HEK293T (cell line): ENCODE results near the gene STXBP5.

Experiments used
- ARNT ChIP-seq: fragments of 450-650 bp; IDR thresholded peaks from 2 replicates; pipeline ENCODE4 v1.6.1; 2017; ENCODE audit warnings: mild to moderate bottlenecking
- BHLHE40 ChIP-seq: fragments of 450-650 bp; IDR thresholded peaks from 2 replicates; pipeline ENCODE4 v1.6.1; 2016; ENCODE audit warnings: mild to moderate bottlenecking, moderate library complexity, borderline replicate concordance
- ELF4 ChIP-seq: fragments of 450-650 bp; IDR thresholded peaks from 2 replicates; pipeline ENCODE4 v1.6.1; 2017; ENCODE audit warnings: antibody characterized with exemption
- FOXA1 ChIP-seq: fragments of 450-650 bp; IDR thresholded peaks from 2 replicates; pipeline ENCODE4 v1.6.1; 2016; ENCODE audit warnings: mild to moderate bottlenecking
- FOXK2 ChIP-seq: fragments of 450-650 bp; IDR thresholded peaks from 2 replicates; pipeline ENCODE4 v1.6.1; 2016; ENCODE audit warnings: mild to moderate bottlenecking
- HDGF ChIP-seq: fragments of 450-650 bp; IDR thresholded peaks from 2 replicates; pipeline ENCODE4 v1.6.1; 2017; ENCODE audit warnings: antibody characterized with exemption, borderline replicate concordance
- NFRKB ChIP-seq: fragments of 450-650 bp; IDR thresholded peaks from 2 replicates; pipeline ENCODE4 v1.6.1; 2016; ENCODE audit warnings: mild to moderate bottlenecking, moderate library complexity
- SP1 ChIP-seq: fragments of 450-650 bp; IDR thresholded peaks from 2 replicates; pipeline ENCODE4 v1.6.1; 2017
- TARDBP ChIP-seq: fragments of 450-650 bp; IDR thresholded peaks from 2 replicates; pipeline ENCODE4 v1.6.1; 2016
- TF ChIP-seq, protein P1 (sequence below): fragments of 450-650 bp; IDR thresholded peaks from 2 replicates; pipeline ENCODE4 v1.6.1; 2016

DNA sequence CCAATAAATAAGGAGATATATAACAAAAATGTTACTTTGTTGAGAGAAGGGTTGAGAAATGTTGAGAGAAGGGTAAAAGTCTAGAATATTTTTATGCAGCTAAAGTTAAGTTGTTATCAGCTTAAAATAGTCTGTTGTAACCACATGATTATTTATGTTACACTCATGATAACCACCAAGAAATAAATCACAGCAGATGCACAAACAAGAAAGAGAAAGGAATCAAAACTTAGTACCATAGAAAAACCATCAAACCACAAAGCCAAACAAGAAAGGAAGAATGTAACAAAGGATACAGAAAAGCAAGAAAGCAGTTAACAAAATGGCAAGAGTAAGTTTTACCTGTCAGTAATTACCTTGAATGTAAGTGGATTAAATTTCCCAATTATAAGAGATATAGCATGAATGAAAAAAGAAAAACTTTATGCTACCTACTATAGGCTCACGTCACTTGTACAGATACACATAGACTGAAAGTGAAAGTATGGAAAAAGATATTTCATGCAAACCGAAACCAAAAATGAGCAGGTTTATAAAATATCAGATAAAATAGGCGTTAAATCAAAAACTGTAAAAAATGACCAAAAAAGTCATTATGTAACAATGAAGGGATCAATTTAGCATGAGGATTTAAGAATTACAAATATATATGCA, 93.6 kb downstream of the STXBP5 start:
- TF ChIP-seq BHLHE40: no peak
- no peak for TF ChIP-seq HDGF
- no peak for TF ChIP-seq ELF4
- no peak for TF ChIP-seq TARDBP
- TF ChIP-seq ARNT: no peak
- TF ChIP-seq, protein P1, sequence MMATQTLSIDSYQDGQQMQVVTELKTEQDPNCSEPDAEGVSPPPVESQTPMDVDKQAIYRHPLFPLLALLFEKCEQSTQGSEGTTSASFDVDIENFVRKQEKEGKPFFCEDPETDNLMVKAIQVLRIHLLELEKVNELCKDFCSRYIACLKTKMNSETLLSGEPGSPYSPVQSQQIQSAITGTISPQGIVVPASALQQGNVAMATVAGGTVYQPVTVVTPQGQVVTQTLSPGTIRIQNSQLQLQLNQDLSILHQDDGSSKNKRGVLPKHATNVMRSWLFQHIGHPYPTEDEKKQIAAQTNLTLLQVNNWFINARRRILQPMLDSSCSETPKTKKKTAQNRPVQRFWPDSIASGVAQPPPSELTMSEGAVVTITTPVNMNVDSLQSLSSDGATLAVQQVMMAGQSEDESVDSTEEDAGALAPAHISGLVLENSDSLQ: no peak
- no peak for TF ChIP-seq SP1
- TF ChIP-seq NFRKB: no peak
- no peak for TF ChIP-seq FOXA1
- TF ChIP-seq FOXK2: no peak
